ENCODE measurements around the gene SUN2.

GRCh38 chr22:38777087-38777671 is 21.4 kb upstream of the SUN2 start:
- TF ChIP-seq HMG20B (CRISPR knock-in tag; conservative IDR thresholded peaks at IDR 0.05) = no peak
- no peak for TF ChIP-seq EED (CRISPR knock-in tag; IDR thresholded peaks at IDR 0.05)
- TF ChIP-seq KLF16 (CRISPR knock-in tag; IDR thresholded peaks at IDR 0.05) = no peak
- TF ChIP-seq ZNF260 (CRISPR knock-in tag; IDR thresholded peaks at IDR 0.05; ENCODE audit: borderline replicate concordance, low read depth) = no peak
- no peak for TF ChIP-seq TFE3 (CRISPR knock-in tag; IDR thresholded peaks at IDR 0.05)
- no peak for TF ChIP-seq TRIM24 (CRISPR knock-in tag; IDR thresholded peaks at IDR 0.05)
- TF ChIP-seq POLR2A (IDR thresholded peaks at IDR 0.05; ENCODE audit: insufficient read depth in 1 of 2, low read depth in 2 of 2, low read length in 2 of 2) = no peak
- TF ChIP-seq CTCF (CRISPR knock-in tag; IDR thresholded peaks at IDR 0.05) = no peak
- no peak for TF ChIP-seq KDM1A (CRISPR knock-in tag; IDR thresholded peaks at IDR 0.05)
- TF ChIP-seq PRPF4 (IDR thresholded peaks at IDR 0.05; ENCODE audit: low read depth, low read length, poor library complexity, severe bottlenecking) = no peak
- no peak for TF ChIP-seq ZFP36 (IDR thresholded peaks at IDR 0.05; ENCODE audit: borderline replicate concordance, low read depth, low read length, partially characterized antibody)
- TF ChIP-seq ZNF512 (CRISPR knock-in tag; IDR thresholded peaks at IDR 0.05) = no peak

Measured in HepG2 (cell line).